Common myeloid progenitor, CD34-positive (primary cell): ENCODE measurements around the gene SLC6A17.

Source experiments
- CTCF ChIA-PET: fragments of 350-600 bp; sonication (Branson Sonifier 250); formaldehyde crosslinking; loops from one replicate; lab custom pipeline; 2021; ENCODE audit warnings: antibody characterized with exemption; lab: Charles Lee
- POLR2A ChIA-PET: fragments of 350-600 bp; sonication (Branson Sonifier 250); formaldehyde crosslinking; loops from one replicate; lab custom pipeline; 2021; ENCODE audit warnings: antibody characterized with exemption; lab: Charles Lee
- DNase-seq, 3 donors: peaks; one replicate each; pipeline versions ENCODE4 v3.0.0 to v3.0.0-alpha.2; 2013
- H3K27ac ChIP-seq, 2 experiments: 1 replicate in 1 of 2; 2 replicates in 1 of 2; pipeline ENCODE4 v1.7.0; 2013; ENCODE audit warnings: inconsistent platforms in 2 of 2, low read length in 2 of 2, mild to moderate bottlenecking in 2 of 2, low read depth in 1 of 2, moderate library complexity in 1 of 2; ENCODE audit not compliant: severe bottlenecking in 2 of 2, insufficient read depth in 1 of 2, poor library complexity in 1 of 2
- H3K27me3 ChIP-seq, 5 experiments: replicated peaks in 2 of 5; 1 replicate in 3 of 5; 2 replicates in 2 of 5; pipeline versions ENCODE4 v1.6.1 to v1.7.0; 2013; ENCODE audit warnings: low read length in 4 of 5, mild to moderate bottlenecking in 2 of 5, moderate library complexity in 2 of 5, inconsistent platforms in 1 of 5; ENCODE audit not compliant: insufficient read depth in 5 of 5, control insufficient read depth in 4 of 5
- H3K36me3 ChIP-seq, 4 experiments: 1 replicate in 2 of 4; 2 replicates in 2 of 4; pipeline versions ENCODE4 v1.6.1 to v1.7.0; 2013; ENCODE audit warnings: low read length in 3 of 4, control low read depth in 1 of 4, mild to moderate bottlenecking in 1 of 4; ENCODE audit not compliant: control insufficient read depth in 4 of 4, insufficient read depth in 4 of 4
- H3K4me1 ChIP-seq, 4 experiments: 1 replicate in 3 of 4; 2 replicates in 1 of 4; pipeline versions ENCODE4 v1.6.1 to v1.7.1; 2013; ENCODE audit warnings: low read length in 3 of 4, mild to moderate bottlenecking in 3 of 4, control low read depth in 1 of 4, inconsistent platforms in 1 of 4, moderate library complexity in 1 of 4; ENCODE audit not compliant: control insufficient read depth in 4 of 4, insufficient read depth in 4 of 4; ENCODE audit errors: control extremely low read depth in 1 of 4
- H3K4me3 ChIP-seq, 7 experiments: 1 replicate in 4 of 7; 2 replicates in 3 of 7; pipeline versions ENCODE4 v1.5.1 to v1.7.0; 2013; ENCODE audit warnings: mild to moderate bottlenecking in 7 of 7, low read length in 6 of 7, moderate library complexity in 6 of 7, inconsistent platforms in 2 of 7, low read depth in 2 of 7, control low read depth in 1 of 7; ENCODE audit not compliant: insufficient read depth in 4 of 7, control insufficient read depth in 1 of 7; ENCODE audit errors: extremely low read depth in 1 of 7
- H3K9me3 ChIP-seq, 5 experiments: 1 replicate in 4 of 5; 2 replicates in 1 of 5; pipeline versions ENCODE4 v1.6.1 to v1.7.1; 2013; ENCODE audit warnings: low read length in 4 of 5, mild to moderate bottlenecking in 2 of 5, inconsistent platforms in 1 of 5, low read depth in 1 of 5, moderate library complexity in 1 of 5; ENCODE audit not compliant: control insufficient read depth in 4 of 5, insufficient read depth in 2 of 5; ENCODE audit errors: control extremely low read depth in 1 of 5
- whole genome bisulfite sequencing: methylation state at CpG from one replicate; pipeline ENCODE4 v1.1.5; 2013; ENCODE audit not compliant: insufficient coverage; 5-methylcytosine and 5-hydroxymethylcytosine counted together

SLC6A17 gene

DNA sequence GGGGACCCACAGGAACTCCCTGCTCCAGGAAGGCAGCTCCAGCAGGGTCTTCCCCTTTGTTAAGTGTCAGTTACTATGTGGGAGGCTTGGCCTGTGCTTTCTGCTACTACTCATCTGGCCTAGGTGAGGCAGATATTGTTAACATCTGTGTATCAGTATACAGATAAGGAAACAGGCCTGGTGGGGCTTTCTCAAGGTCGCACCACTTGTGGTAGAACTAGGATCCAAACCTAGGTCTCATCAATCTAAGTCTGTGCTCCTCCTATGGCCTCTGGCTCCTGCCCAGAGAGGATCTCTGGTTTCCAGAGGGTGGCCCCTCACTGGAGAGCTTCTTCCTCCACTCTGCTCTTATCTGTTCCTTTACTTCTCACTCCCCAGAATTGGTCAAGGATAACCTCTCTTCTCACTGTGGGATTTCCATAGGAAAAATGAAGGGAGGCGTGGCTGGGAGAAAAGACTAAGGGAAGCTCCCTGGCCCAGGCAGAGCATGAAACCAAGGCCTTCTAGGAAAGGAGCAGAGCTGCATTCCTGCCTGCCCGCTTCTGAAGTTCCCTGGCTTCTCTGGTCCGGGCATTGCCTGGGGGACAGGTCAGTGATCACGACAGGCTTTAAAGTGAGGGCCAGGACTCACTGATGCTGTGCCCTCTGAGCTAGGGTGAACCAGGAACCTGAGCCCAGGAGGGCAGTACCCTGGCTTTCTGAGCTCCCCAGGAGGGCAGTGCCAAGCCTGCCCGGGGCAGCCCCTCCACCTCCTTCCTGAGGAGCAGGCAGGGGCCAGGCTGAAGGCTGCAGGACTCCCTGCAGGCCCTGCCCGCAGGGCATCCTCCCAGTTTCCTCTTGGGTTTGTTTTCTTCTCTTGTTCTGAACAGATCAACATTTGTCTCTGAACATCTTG lies 65.6 kb downstream of the SLC6A17 start:
- no peak for DNase-seq
- Histone ChIP-seq H3K36me3 (no peaks in the 10 kb centered on the region), H3K9me3 (no peaks in the 10 kb centered on the region), H3K27me3 (peaks cover 0 to 21% (median 19%) of the 10 kb centered on the region in 5 experiments), H3K4me1 (peaks cover 0 to 20% (median 13%) of the 10 kb centered on the region in 4 experiments), H3K27ac (no peak overlapping the region), H3K4me3 (no peak overlapping the region)
- WGBS, result 95% methylated on average over 7 of the region's 7 CpGs
- ChIA-PET CTCF (interaction anchor here (1.6 to 2.3 kb wide), 3 partner anchors 8 to 97 kb away, joined by 6 to 10 read pairs (median 8); no protein-coding TSS in a partner anchor), POLR2A (interaction anchor here (0.5 kb wide), 1 partner anchor 157 kb away, joined by 3 read pairs; no protein-coding TSS in a partner anchor)

DNA sequence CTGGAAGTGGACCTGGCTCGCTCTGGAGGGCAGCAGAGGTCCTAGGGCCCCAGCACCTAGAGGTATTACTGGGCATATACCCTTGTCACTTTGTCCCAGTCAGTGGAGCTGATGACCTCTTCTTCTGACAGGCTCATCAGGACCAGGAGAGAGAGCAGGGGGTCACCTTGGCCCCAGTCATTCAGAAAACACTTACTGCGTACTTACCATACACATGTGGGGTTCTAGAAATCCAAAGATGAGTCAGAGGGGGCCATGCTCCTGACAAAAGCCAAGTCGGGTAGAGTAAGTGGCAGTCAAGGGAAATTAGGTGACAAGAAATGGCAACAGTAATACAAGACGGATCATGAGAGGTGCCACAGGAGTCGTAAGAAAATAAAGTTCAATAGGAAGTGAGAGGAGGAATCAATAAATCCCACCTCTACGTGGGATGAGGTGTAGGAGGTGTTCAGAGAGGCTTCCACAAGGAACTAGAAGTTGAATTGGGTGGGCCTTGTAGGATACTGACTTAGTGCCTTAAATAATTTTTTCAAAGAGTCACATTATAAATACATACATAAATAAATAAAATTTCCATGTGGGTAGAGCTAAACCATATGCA lies 66.7 kb downstream of the SLC6A17 start:
- ChIA-PET POLR2A (no interaction called here), CTCF (interaction anchor here (1.6 to 2.3 kb wide), 3 partner anchors 9 to 96 kb away, joined by 6 to 10 read pairs (median 8); no protein-coding TSS in a partner anchor)
- Histone ChIP-seq H3K27ac (no peak overlapping the region), H3K4me1 (peaks cover 0 to 9% (median 6%) of the 10 kb centered on the region in 4 experiments), H3K4me3 (no peak overlapping the region), H3K27me3 (peaks cover 0 to 12% (median 10%) of the 10 kb centered on the region in 5 experiments), H3K36me3 (no peaks in the 10 kb centered on the region), H3K9me3 (no peaks in the 10 kb centered on the region)
- no peak for DNase-seq
- 95% methylated on average over 4 of the region's 6 CpGs for WGBS

DNA sequence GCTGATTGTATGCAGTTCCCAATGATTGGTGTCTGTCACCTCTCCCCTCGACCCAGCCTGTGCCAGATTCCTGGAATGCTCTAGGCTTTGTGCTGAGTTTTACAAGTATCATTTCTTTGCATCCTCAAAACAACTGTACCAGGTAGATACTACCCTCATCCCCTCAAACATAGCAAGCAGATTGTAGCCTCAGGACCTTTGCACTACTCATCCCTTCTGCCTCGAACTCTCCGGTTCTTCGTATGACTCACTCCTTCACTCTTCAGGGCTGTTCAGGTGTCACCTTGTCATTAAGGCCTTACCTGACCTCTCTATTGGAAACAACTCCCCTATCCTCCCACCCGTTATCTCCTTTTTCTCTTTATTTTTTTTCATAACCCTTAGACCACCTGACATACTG lies 67.8 kb downstream of the SLC6A17 start:
- H3K36me3 ChIP-seq, result peaks cover 0 to 6% (median 0%) of the 10 kb centered on the region in 4 experiments
- H3K27me3 ChIP-seq, result peaks cover 0 to 4% (median 0%) of the 10 kb centered on the region in 5 experiments
- DNase-seq, result no peak
- 100% methylated on average over 3 of the region's 5 CpGs for WGBS
- no peak overlapping the region for H3K4me3 ChIP-seq
- no peak overlapping the region for H3K27ac ChIP-seq
- no peaks in the 10 kb centered on the region for H3K9me3 ChIP-seq
- peaks cover 0 to 4% (median 0%) of the 10 kb centered on the region in 4 experiments for H3K4me1 ChIP-seq
- ChIA-PET CTCF (interaction anchor here (2.2 kb wide), 1 partner anchor 10 kb away, joined by 10 read pairs; no protein-coding TSS in a partner anchor), POLR2A (no interaction called here)

DNA sequence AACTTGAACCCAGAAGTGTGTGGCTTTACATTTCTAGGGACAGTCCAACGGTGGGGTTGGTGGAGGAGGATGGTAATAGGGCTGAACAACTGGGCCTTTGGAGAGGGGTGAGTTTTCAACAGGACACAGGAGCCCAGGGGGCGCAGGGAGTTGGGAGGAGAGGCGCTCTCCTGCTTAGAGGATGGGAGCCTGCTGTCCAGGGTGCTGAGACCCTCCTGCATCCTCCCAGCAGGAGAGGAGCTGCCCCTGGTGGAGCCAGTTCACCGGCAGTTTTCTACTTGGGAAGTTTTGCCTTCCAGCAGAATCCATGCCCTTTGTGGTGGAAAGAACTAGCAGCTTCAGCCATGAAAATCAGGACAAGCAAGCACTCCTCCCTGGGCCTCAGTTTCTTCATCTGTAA lies 68.4 kb downstream of the SLC6A17 start:
- 95% methylated on average over 4 of the region's 4 CpGs for WGBS
- Histone ChIP-seq H3K9me3 (no peaks in the 10 kb centered on the region), H3K4me3 (no peak overlapping the region), H3K36me3 (peaks cover 0 to 12% (median 1%) of the 10 kb centered on the region in 4 experiments), H3K27me3 (no peaks in the 10 kb centered on the region), H3K27ac (no peak overlapping the region), H3K4me1 (peaks cover 0 to 4% (median 0%) of the 10 kb centered on the region in 4 experiments)
- ChIA-PET CTCF (interaction anchor here (0.9 to 1.9 kb wide), 3 partner anchors 11 to 100 kb away, joined by 3 to 7 read pairs (median 3); no protein-coding TSS in a partner anchor), POLR2A (no interaction called here)
- no peak for DNase-seq

DNA sequence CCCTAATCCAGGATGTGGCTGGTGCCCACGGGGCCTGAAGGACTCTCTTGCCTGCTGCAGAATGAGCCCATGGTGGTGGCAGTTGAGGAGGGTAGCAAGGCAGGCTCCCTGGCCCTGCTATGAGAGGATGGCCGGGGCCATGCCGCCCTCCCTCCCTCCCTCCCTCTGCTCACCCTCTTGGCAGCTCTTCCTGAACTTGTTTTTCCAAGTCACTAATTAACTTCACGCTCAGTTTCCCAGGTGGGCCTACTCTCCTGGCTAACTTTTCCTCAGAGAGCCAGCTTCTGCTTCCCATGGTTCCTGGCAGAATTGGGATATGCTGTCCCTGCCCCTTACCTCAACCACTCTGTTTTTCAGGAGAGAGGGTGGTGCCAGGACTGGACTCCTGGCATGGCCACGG lies 70.0 kb downstream of the SLC6A17 start:
- Histone ChIP-seq H3K27me3 (no peaks in the 10 kb centered on the region), H3K27ac (no peak overlapping the region), H3K9me3 (no peaks in the 10 kb centered on the region), H3K4me1 (peaks cover 0 to 4% (median 0%) of the 10 kb centered on the region in 4 experiments), H3K4me3 (no peak overlapping the region), H3K36me3 (peaks cover 0 to 18% (median 4%) of the 10 kb centered on the region in 4 experiments)
- CTCF ChIA-PET, result interaction anchor here (1.3 to 1.9 kb wide), 2 partner anchors 13 to 98 kb away, joined by 3 to 7 read pairs; no protein-coding TSS in a partner anchor
- POLR2A ChIA-PET, result no interaction called here
- WGBS, result 97% methylated on average over 4 of the region's 5 CpGs
- no peak for DNase-seq

DNA sequence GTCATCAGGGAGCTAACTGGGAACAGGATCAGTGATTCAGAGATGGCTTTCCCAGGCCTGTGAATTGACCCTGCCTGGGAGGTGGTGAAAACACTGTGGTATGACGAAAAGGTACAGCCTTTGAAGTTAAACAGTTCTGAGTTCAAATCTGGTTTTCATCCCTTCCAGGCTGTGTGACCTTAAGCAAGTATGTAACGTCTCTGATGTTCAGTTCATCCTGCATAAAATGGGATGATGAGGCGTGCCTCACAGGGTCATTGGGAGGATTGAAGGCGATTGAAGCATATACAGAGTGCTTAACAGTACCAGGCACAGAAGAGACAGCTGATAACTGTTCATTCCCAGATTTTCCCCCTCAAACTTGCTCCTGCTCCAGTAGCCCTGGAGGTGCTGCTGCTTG lies 70.8 kb downstream of the SLC6A17 start:
- no peak overlapping the region for H3K4me3 ChIP-seq
- 100% methylated on average over 4 of the region's 4 CpGs for WGBS
- ChIA-PET POLR2A (no interaction called here), CTCF (interaction anchor here (1.5 kb wide), 1 partner anchor 92 kb away, joined by 12 read pairs; no protein-coding TSS in a partner anchor)
- H3K9me3 ChIP-seq, result no peaks in the 10 kb centered on the region
- DNase-seq, result no peak
- no peak overlapping the region for H3K27ac ChIP-seq
- peaks cover 0 to 4% (median 0%) of the 10 kb centered on the region in 4 experiments for H3K4me1 ChIP-seq
- H3K36me3 ChIP-seq, result peaks cover 0 to 18% (median 4%) of the 10 kb centered on the region in 4 experiments
- no peaks in the 10 kb centered on the region for H3K27me3 ChIP-seq
